IMR-90 (cell line): ENCODE data around the gene HEATR5A. TPM values are rescaled to one million over a fixed set of nuclear protein-coding genes. Genes with fewer than 3 reads are reported as not detected.

Experiments
- ATAC-seq: fragments of 200-7000 bp; cut with Tn5 transposase; 2 replicates; pipeline ENCODE4 v1.9.1; 2020; ENCODE audit warnings: low read depth, mild to moderate bottlenecking, moderate library complexity
- BruUV-seq: library from RNA; stranded (reverse); fragments of 400-500 nt; replicated peaks from 2 replicates; lab custom pipeline; 2021; lab: Mats Ljungman, UMichigan
- CTCF ChIA-PET: fragments of 300-600 bp; formaldehyde crosslinking; extraction: SDS; loops from one replicate; lab custom pipeline; 2021; ENCODE audit warnings: antibody characterized with exemption; lab: Yijun Ruan, JAX
- POLR2A ChIA-PET: fragments of 300-600 bp; sonication (Branson Sonifier 250); formaldehyde crosslinking; loops from one replicate; lab custom pipeline; 2022; ENCODE audit warnings: antibody characterized with exemption; ENCODE audit not compliant: unreplicated experiment; lab: Charles Lee
- DNase-seq: peaks from one replicate; pipeline ENCODE4 v3.0.0; 2013
- H2AFZ ChIP-seq: replicated peaks from 2 replicates; pipeline ENCODE3; 2013; ENCODE audit warnings: low read length, mild to moderate bottlenecking; ENCODE audit not compliant: poor library complexity
- H2AK5ac ChIP-seq: 2 replicates; pipeline ENCODE4 v1.6.1; 2013; ENCODE audit warnings: low read depth, low read length, inconsistent platforms
- H2AK9ac ChIP-seq: replicated peaks from 2 replicates; pipeline ENCODE3; 2013; ENCODE audit warnings: mild to moderate bottlenecking, low read depth, low read length, moderate library complexity; ENCODE audit not compliant: poor library complexity
- H2BK120ac ChIP-seq: 2 replicates; pipeline ENCODE4 v1.6.1; 2013; ENCODE audit warnings: low read depth, low read length, inconsistent platforms
- H2BK15ac ChIP-seq: 3 replicates; pipeline ENCODE4 v1.6.1; 2013; ENCODE audit warnings: low read depth, low read length, inconsistent platforms
- H2BK20ac ChIP-seq: 2 replicates; pipeline ENCODE4 v1.6.1; 2013; ENCODE audit warnings: low read depth, mild to moderate bottlenecking, inconsistent platforms, low read length, moderate library complexity
- H2BK5ac ChIP-seq: 2 replicates; pipeline ENCODE4 v1.6.1; 2013; ENCODE audit warnings: mild to moderate bottlenecking, low read depth, low read length, inconsistent platforms; ENCODE audit not compliant: poor library complexity, severe bottlenecking
- H3K14ac ChIP-seq: replicated peaks from 2 replicates; pipeline ENCODE4 v1.6.1; 2013; ENCODE audit warnings: low read depth, low read length, inconsistent platforms
- H3K18ac ChIP-seq: 2 replicates; pipeline ENCODE4 v1.6.1; 2013; ENCODE audit warnings: low read depth, low read length, control low read depth
- H3K23ac ChIP-seq: 2 replicates; pipeline ENCODE4 v1.6.1; 2013; ENCODE audit warnings: low read depth, low read length, inconsistent platforms
- H3K27ac ChIP-seq: 2 replicates; pipeline ENCODE4 v1.5.1; 2013; ENCODE audit warnings: mild to moderate bottlenecking, control low read depth, low read length; ENCODE audit not compliant: insufficient read depth
- H3K27me3 ChIP-seq: 2 replicates; pipeline ENCODE4 v1.6.1; 2013; ENCODE audit warnings: low read length; ENCODE audit not compliant: control insufficient read depth, insufficient read depth
- H3K36me3 ChIP-seq: 2 replicates; pipeline ENCODE4 v1.6.1; 2013; ENCODE audit warnings: low read length, mixed read lengths; ENCODE audit not compliant: control insufficient read depth, insufficient read depth
- H3K4ac ChIP-seq: 2 replicates; pipeline ENCODE4 v1.6.1; 2013; ENCODE audit warnings: low read depth, low read length, inconsistent platforms
- H3K4me1 ChIP-seq: 2 replicates; pipeline ENCODE4 v1.6.1; 2013; ENCODE audit warnings: low read length, mixed read lengths; ENCODE audit not compliant: control insufficient read depth, insufficient read depth
- H3K4me2 ChIP-seq: 2 replicates; pipeline ENCODE4 v1.6.1; 2013; ENCODE audit warnings: low read depth, mild to moderate bottlenecking, control low read depth, low read length, moderate library complexity
- H3K4me3 ChIP-seq: 2 replicates; pipeline ENCODE4 v1.5.1; 2013; ENCODE audit warnings: low read depth, mild to moderate bottlenecking, control low read depth, low read length, moderate library complexity; ENCODE audit not compliant: insufficient read depth
- H3K56ac ChIP-seq: 2 replicates; pipeline ENCODE4 v1.6.1; 2013; ENCODE audit warnings: low read length, inconsistent platforms; ENCODE audit not compliant: insufficient read depth; ENCODE audit errors: extremely low read depth
- H3K79me1 ChIP-seq, 2 experiments: 2 replicates each; pipeline ENCODE4 v1.6.1; 2013; ENCODE audit warnings: low read length in 2 of 2, inconsistent platforms in 1 of 2, low read depth in 1 of 2
- H3K9ac ChIP-seq: 2 replicates; pipeline ENCODE4 v1.6.1; 2013; ENCODE audit warnings: low read depth, low read length, control low read depth
- H3K9me1 ChIP-seq: 2 replicates; pipeline ENCODE4 v1.6.1; 2013; ENCODE audit warnings: low read length, inconsistent platforms; ENCODE audit not compliant: insufficient read depth
- H3K9me3 ChIP-seq: 2 replicates; pipeline ENCODE4 v1.6.1; 2013; ENCODE audit warnings: low read length; ENCODE audit not compliant: control insufficient read depth, insufficient read depth
- H4K20me1 ChIP-seq: 2 replicates; pipeline ENCODE4 v1.6.1; 2013; ENCODE audit warnings: low read length, inconsistent platforms; ENCODE audit not compliant: insufficient read depth
- H4K5ac ChIP-seq: 2 replicates; pipeline ENCODE4 v1.6.1; 2013; ENCODE audit warnings: mild to moderate bottlenecking, low read depth, low read length, control low read depth
- H4K8ac ChIP-seq, 2 experiments: 2 replicates each; pipeline ENCODE4 v1.6.1; 2013; ENCODE audit warnings: low read depth in 2 of 2, low read length in 2 of 2, control low read depth in 1 of 2, inconsistent platforms in 1 of 2
- H4K91ac ChIP-seq: 2 replicates; pipeline ENCODE4 v1.6.1; 2013; ENCODE audit warnings: low read depth, low read length, inconsistent platforms; ENCODE audit not compliant: insufficient read depth
- CEBPB ChIP-seq: IDR thresholded peaks from 2 replicates; pipeline ENCODE4 v1.6.1; 2012; ENCODE audit warnings: low read depth, low read length, improper control_type of control experiment
- POLR2A ChIP-seq: IDR thresholded peaks from 2 replicates; pipeline ENCODE4 v1.6.1; 2012; ENCODE audit warnings: mild to moderate bottlenecking, low read depth, low read length
- SMC3 ChIP-seq: fragments of 150-350 bp; IDR thresholded peaks from 2 replicates; pipeline ENCODE4 v1.6.1; 2016; ENCODE audit warnings: low read depth, mild to moderate bottlenecking, antibody characterized with exemption, low read length, moderate library complexity
- WGBS, 2 experiments: methylation state at CpG; one replicate each; pipeline versions ENCODE4 v1.1.5 to v1.1.7; 2013; ENCODE audit warnings: missing lambda C conversion rate in 2 of 2; ENCODE audit not compliant: insufficient read length in 1 of 2; ENCODE audit errors: extremely low coverage in 2 of 2; 5-methylcytosine and 5-hydroxymethylcytosine counted together
- dilution Hi-C: fragments of 300-500 bp; cut with HindIII; formaldehyde crosslinking; loops from one replicate; pipeline ENCODE4 v1.14.3; 2018; ENCODE audit warnings: low sequenced_read_pairs; ENCODE audit not compliant: unreplicated experiment
- in situ Hi-C: fragments of 300-500 bp; cut with MboI; formaldehyde crosslinking; loops from 3 replicates; pipeline ENCODE4 v1.14.3; 2019; ENCODE audit warnings: low sequenced_read_pairs, inconsistent platforms, mixed read lengths
- intact Hi-C: fragments of 100-400 bp; cut with micrococcal nuclease; formaldehyde crosslinking; loops from 2 replicates; pipeline ENCODE4 v1.10.0; 2022
- polyA plus RNA-seq, 3 experiments: library from polyadenylated mRNA; depleted of rRNA; stranded (reverse); fragments of >200 nt; gene quantifications; 2 replicates each; pipeline ENCODE4 v1.2.3, GENCODE V29; 2012; ENCODE audit warnings: low replicate concordance in 1 of 3
- total RNA-seq: library from RNA; depleted of rRNA; stranded (reverse); fragments of >200 nt; gene quantifications from 2 replicates; pipeline ENCODE4 v1.2.3, GENCODE V29; 2012

Gene HEATR5A
- total and polyA plus RNA-seq, 2 of the 4 experiments (the other 2 are of a cell fraction), result 14.0 to 48.9 TPM

- Histone ChIP-seq H3K27me3 (no peaks in the 10 kb centered on the region), H3K4ac (no peak overlapping the region), H2AFZ (no peak overlapping the region), H4K20me1 (no peaks in the 10 kb centered on the region), H2AK5ac (no peak overlapping the region), H3K4me3 (no peak overlapping the region), H4K8ac (no peak overlapping the region), H3K14ac (no peak overlapping the region), H4K5ac (no peak overlapping the region), H2BK15ac (no peak overlapping the region), H3K56ac (no peak overlapping the region), H2BK120ac (no peak overlapping the region), H3K9me1 (peaks cover 3% of the 10 kb centered on the region), H2BK20ac (no peak overlapping the region), H3K18ac (no peak overlapping the region), H2BK5ac (no peak overlapping the region), H3K36me3 (peaks cover 21% of the 10 kb centered on the region), H3K4me1 (0 out of 2 replicates have a peak, but pooled peaks cover 2% of the 10 kb centered on the region), H3K23ac (no peak overlapping the region), H2AK9ac (no peak overlapping the region), H3K79me1 (no peaks in the 10 kb centered on the region), H3K9ac (no peak overlapping the region), H4K91ac (no peak overlapping the region), H3K27ac (no peak overlapping the region), H3K4me2 (no peak overlapping the region), H3K9me3 (no peaks in the 10 kb centered on the region)
- in situ Hi-C loops (no loop called here), dilution Hi-C loops (no loop called here), intact Hi-C loops (no loop called here)
- DNase-seq (peak; percentile 41), ATAC-seq (no peak)
- no TSS peak for BruUV-seq
- POLR2A ChIA-PET, result no interaction called here
- no CpG with 5 or more reads among the region's 5 CpGs for WGBS, 2 experiments
- TF ChIP-seq POLR2A, result no peak
- no peak for TF ChIP-seq SMC3
- no peak for TF ChIP-seq CEBPB
- CTCF ChIA-PET, result no interaction called here
Measured at GRCh38 chr14:31388687-31389413, 31.5 kb downstream of the HEATR5A start.
